SU-DHL-6 (cell line): ENCODE results near the gene IPO9.

Experiments
- H2AFZ ChIP-seq: fragments of 200-600 bp; sonication (generic); 2 replicates; pipeline ENCODE4 v1.6.1; 2014; ENCODE audit warnings: low read depth, mild to moderate bottlenecking, moderate library complexity, mixed read lengths, antibody characterized with exemption, low read length; ENCODE audit not compliant: severe bottlenecking
- H3F3A ChIP-seq: fragments of 200-600 bp; shearing (Covaris generic); 2 replicates; pipeline ENCODE4 v1.6.0; 2016; ENCODE audit warnings: antibody characterized with exemption, mild to moderate bottlenecking; ENCODE audit not compliant: insufficient read depth
- H3K27ac ChIP-seq: fragments of 200-600 bp; sonication (generic); 2 replicates; pipeline ENCODE4 v1.5.1; 2016; ENCODE audit warnings: low read depth, mild to moderate bottlenecking, low read length, moderate library complexity, mixed read lengths
- H3K27me3 ChIP-seq: fragments of 200-600 bp; sonication (generic), shearing (Covaris generic); 2 replicates; pipeline ENCODE4 v1.6.0; 2014; ENCODE audit warnings: mild to moderate bottlenecking, low read length
- H3K36me3 ChIP-seq: fragments of 200-600 bp; sonication (generic); 2 replicates; pipeline ENCODE4 v1.6.1; 2014; ENCODE audit warnings: mild to moderate bottlenecking, low read length, mixed read lengths
- H3K4me2 ChIP-seq: fragments of 300-600, 200-600 bp; shearing (Covaris generic), sonication (generic); 2 replicates; pipeline ENCODE4 v1.6.0; 2014; ENCODE audit warnings: low read length, low read depth, mild to moderate bottlenecking; ENCODE audit not compliant: poor library complexity, severe bottlenecking
- H3K4me3 ChIP-seq: fragments of 200-600 bp; sonication (generic); 2 replicates; pipeline ENCODE4 v1.5.1; 2014; ENCODE audit warnings: antibody characterized with exemption, low read length, mild to moderate bottlenecking, mixed read lengths; ENCODE audit not compliant: insufficient read depth, poor library complexity, severe bottlenecking
- H3K79me2 ChIP-seq: fragments of 200-600 bp; sonication (generic); 2 replicates; pipeline ENCODE4 v1.6.1; 2014; ENCODE audit warnings: mild to moderate bottlenecking, low read length, moderate library complexity; ENCODE audit not compliant: insufficient read depth
- H3K9ac ChIP-seq: fragments of 200-600 bp; sonication (generic); 2 replicates; pipeline ENCODE4 v1.7.0; 2014; ENCODE audit warnings: mild to moderate bottlenecking, low read length
- H3K9me2 ChIP-seq: fragments of 200-600 bp; sonication (generic); replicated peaks from 2 replicates; pipeline ENCODE4 v1.6.1; 2014; ENCODE audit warnings: low read length; ENCODE audit not compliant: insufficient read depth
- H3K9me3 ChIP-seq: fragments of 200-600 bp; sonication (generic); 2 replicates; pipeline ENCODE4 v1.6.1; 2014; ENCODE audit warnings: low read length, mixed read lengths; ENCODE audit not compliant: insufficient read depth
- H4K20me1 ChIP-seq: fragments of 200-600 bp; sonication (generic); 2 replicates; pipeline ENCODE4 v1.6.1; 2014; ENCODE audit warnings: low read depth, mild to moderate bottlenecking, antibody characterized with exemption, low read length, moderate library complexity, mixed read lengths
- EZH2phosphoT487 ChIP-seq: fragments of 200-600 bp; sonication (generic), shearing (Covaris generic); conservative IDR thresholded peaks from 2 replicates; pipeline ENCODE4 v1.6.1; 2018; ENCODE audit warnings: mild to moderate bottlenecking, antibody characterized with exemption, low read length, moderate library complexity, mixed read lengths
- TF ChIP-seq, protein P1 (sequence below): fragments of 200-600 bp; sonication (generic); IDR thresholded peaks from one replicate; pipeline ENCODE4 v1.5.1; 2017; ENCODE audit warnings: antibody characterized with exemption, mild to moderate bottlenecking, low read length, moderate library complexity; ENCODE audit not compliant: insufficient read depth, poor library complexity, severe bottlenecking

Gene IPO9

DNA sequence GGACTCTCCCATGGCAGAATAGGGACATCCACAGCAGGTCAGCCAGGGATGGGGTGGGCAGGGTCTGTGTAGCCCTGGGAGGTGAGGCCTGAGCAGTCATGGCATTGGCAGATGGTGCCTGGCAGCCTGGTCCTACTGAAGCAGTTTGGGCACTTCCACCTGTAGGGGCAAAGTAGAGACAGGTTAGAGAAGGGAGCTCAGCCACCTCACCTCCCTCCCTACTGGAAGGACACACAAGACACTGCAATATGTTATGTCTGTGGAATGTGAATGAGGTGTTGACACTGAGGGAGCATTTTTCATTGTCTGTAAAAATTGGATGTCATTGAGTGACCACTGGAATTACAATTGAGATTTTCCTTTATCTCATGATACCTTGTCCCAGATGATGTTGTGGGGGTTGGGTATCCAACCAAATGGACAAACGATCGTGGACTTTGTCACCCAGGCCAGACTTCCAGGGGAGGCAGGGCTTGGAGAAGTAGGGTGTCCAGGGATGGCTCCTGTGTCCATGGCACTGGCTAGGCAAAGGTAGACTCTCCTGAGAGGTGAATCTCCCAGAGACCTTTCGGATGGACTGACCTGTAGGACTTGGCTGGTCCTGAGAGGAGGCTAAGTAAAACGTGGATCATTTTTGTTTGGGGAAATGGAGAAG, 69.4 kb downstream of the IPO9 start:
- no peaks in the 10 kb centered on the region for H3K9me2 ChIP-seq
- TF ChIP-seq EZH2phosphoT487: no peak
- TF ChIP-seq, protein P1, sequence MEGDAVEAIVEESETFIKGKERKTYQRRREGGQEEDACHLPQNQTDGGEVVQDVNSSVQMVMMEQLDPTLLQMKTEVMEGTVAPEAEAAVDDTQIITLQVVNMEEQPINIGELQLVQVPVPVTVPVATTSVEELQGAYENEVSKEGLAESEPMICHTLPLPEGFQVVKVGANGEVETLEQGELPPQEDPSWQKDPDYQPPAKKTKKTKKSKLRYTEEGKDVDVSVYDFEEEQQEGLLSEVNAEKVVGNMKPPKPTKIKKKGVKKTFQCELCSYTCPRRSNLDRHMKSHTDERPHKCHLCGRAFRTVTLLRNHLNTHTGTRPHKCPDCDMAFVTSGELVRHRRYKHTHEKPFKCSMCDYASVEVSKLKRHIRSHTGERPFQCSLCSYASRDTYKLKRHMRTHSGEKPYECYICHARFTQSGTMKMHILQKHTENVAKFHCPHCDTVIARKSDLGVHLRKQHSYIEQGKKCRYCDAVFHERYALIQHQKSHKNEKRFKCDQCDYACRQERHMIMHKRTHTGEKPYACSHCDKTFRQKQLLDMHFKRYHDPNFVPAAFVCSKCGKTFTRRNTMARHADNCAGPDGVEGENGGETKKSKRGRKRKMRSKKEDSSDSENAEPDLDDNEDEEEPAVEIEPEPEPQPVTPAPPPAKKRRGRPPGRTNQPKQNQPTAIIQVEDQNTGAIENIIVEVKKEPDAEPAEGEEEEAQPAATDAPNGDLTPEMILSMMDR: no peak
- H3K4me2 ChIP-seq: no peak overlapping the region
- no peaks in the 10 kb centered on the region for H3F3A ChIP-seq
- no peaks in the 10 kb centered on the region for H3K9me3 ChIP-seq
- no peak overlapping the region for H3K4me3 ChIP-seq
- no peaks in the 10 kb centered on the region for H3K27me3 ChIP-seq
- H3K36me3 ChIP-seq: no peaks in the 10 kb centered on the region
- H3K27ac ChIP-seq: no peak overlapping the region
- no peak overlapping the region for H3K9ac ChIP-seq
- H4K20me1 ChIP-seq: no peaks in the 10 kb centered on the region
- no peaks in the 10 kb centered on the region for H3K79me2 ChIP-seq
- no peak overlapping the region for H2AFZ ChIP-seq

DNA sequence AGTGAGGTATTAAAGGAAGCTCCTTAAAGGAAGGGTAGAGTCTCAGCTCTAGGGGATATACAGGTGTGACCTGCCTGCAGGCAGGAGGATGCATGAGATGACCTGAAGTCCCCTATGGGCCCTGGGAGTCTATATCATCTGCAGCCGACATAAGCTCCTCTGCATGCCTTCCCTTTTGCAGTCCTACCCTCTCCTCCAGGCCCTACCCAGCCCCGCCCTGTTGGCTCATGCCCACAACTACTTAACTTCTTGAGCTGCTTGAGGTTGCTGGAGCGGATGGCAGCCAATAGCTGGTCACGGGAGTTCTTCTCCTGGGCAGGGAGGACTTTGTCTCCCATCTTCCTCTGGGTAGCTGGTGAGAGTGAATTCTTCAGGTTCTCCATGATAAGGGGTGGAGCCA, 70.0 kb downstream of the IPO9 start:
- H4K20me1 ChIP-seq: no peaks in the 10 kb centered on the region

DNA sequence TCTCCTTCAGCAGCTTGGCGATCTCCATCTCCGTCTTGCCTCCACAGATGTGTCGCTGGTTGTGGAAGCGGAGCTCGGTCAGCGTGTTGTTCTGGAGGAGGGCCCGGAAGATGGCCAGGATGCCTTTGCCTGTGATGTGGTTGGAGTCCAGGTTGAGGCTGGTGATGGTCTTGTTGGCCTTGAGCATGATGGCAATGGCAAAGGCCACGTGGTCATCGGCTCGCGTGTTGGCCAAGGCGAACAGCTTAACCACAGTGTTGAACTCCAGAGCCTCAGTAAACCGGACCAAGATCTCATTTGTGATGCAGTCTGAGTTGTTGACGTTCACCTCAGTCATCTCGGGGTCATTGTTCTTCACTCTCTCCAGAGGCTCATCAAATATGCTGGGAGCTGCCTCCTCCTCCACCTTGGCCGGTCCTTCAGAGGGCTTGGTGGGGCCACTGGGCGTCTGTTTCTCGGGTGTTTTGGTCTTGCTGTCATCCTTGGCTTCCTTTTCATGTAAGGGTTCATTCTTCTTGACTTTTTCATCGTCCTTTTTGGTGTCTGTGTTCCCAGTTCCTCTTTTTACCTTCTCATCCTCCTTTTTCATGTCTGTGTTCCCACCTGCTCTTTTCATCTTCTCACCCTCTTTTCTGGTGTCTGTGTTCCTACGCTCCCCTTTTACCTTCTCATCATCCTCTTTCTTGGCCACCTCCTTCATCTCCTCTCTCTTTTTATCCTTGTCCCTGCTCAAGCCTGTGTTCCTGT, 70.9 kb downstream of the IPO9 start:
- Histone ChIP-seq H3K9ac (no peak overlapping the region), H4K20me1 (no peaks in the 10 kb centered on the region)
- TF ChIP-seq EZH2phosphoT487: no peak
- TF ChIP-seq, protein P1: no peak

More for the DNA sequence above, 70.0 kb downstream of the IPO9 start:
- Histone ChIP-seq H3K9me3 (no peaks in the 10 kb centered on the region), H3F3A (no peaks in the 10 kb centered on the region), H3K27me3 (no peaks in the 10 kb centered on the region), H3K36me3 (no peaks in the 10 kb centered on the region), H3K79me2 (no peaks in the 10 kb centered on the region), H3K9ac (no peak overlapping the region), H2AFZ (no peak overlapping the region), H3K27ac (no peak overlapping the region), H3K4me3 (no peak overlapping the region), H3K4me2 (no peak overlapping the region), H3K9me2 (no peaks in the 10 kb centered on the region)
- TF ChIP-seq, protein P1: no peak
- no peak for TF ChIP-seq EZH2phosphoT487

More for the DNA sequence above, 70.9 kb downstream of the IPO9 start:
- H3K79me2 ChIP-seq: no peaks in the 10 kb centered on the region
- no peak overlapping the region for H3K4me2 ChIP-seq
- no peaks in the 10 kb centered on the region for H3K9me2 ChIP-seq
- H3F3A ChIP-seq: no peaks in the 10 kb centered on the region
- no peak overlapping the region for H3K4me3 ChIP-seq
- H3K27ac ChIP-seq: no peak overlapping the region
- no peaks in the 10 kb centered on the region for H3K27me3 ChIP-seq
- H3K9me3 ChIP-seq: no peaks in the 10 kb centered on the region
- H2AFZ ChIP-seq: no peak overlapping the region
- H3K36me3 ChIP-seq: no peaks in the 10 kb centered on the region
